Measurements from ENCODE around the gene LRRC3C.

DNA sequence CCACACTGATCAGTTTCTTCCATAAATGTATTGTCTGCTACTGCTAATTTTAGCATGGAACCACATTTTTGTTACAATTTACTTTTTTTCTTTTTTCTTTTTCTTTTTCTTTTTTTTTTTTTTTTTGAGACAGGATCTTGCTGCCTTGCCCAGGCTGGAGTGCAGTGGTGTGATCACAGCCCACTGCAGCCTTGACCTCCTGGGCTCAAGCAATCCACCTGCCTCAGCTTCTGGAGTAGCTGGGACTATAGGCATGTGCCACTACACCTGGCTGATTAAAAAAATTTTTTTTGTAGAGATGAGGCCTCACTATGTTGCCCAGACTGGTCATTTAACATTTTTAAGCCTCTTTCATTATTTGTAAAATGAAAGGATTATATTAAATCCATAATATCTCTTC lies 40.5 kb upstream of the LRRC3C start:
- TF ChIP-seq POLR2AphosphoS5 (IDR thresholded peaks at IDR 0.05) = no peak
- TF ChIP-seq, protein P1, sequence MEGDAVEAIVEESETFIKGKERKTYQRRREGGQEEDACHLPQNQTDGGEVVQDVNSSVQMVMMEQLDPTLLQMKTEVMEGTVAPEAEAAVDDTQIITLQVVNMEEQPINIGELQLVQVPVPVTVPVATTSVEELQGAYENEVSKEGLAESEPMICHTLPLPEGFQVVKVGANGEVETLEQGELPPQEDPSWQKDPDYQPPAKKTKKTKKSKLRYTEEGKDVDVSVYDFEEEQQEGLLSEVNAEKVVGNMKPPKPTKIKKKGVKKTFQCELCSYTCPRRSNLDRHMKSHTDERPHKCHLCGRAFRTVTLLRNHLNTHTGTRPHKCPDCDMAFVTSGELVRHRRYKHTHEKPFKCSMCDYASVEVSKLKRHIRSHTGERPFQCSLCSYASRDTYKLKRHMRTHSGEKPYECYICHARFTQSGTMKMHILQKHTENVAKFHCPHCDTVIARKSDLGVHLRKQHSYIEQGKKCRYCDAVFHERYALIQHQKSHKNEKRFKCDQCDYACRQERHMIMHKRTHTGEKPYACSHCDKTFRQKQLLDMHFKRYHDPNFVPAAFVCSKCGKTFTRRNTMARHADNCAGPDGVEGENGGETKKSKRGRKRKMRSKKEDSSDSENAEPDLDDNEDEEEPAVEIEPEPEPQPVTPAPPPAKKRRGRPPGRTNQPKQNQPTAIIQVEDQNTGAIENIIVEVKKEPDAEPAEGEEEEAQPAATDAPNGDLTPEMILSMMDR (IDR thresholded peaks at IDR 0.05 in 8 of 11, conservative IDR thresholded peaks at IDR 0.05 in 3 of 11) = no peak
